Measurements from ENCODE around the gene NAALADL2. TPM values are rescaled to one million over a fixed set of nuclear protein-coding genes. Genes with fewer than 3 reads are reported as not detected.
"Not testable (repeated sequence)": the region's sequence is repeated elsewhere in the genome, so short reads cannot be mapped to it uniquely, and the experiment has no call there.

NAALADL2 gene
- total RNA-seq, 1 donor from 2014 or later = 2.4 TPM

- no peak for ATAC-seq
These were observed 218.1 kb downstream of the NAALADL2 start for GRCh38 chr3:175077216-175077615.

- no peak for ATAC-seq
These were observed 223.5 kb downstream of the NAALADL2 start for GRCh38 chr3:175082631-175083030.

GRCh38 chr3:175087128-175087527 lies 228.0 kb downstream of the NAALADL2 start:
- ATAC-seq = not testable (repeated sequence)

GRCh38 chr3:175088766-175089380 lies 229.7 kb downstream of the NAALADL2 start:
- no peak for ATAC-seq

GRCh38 chr3:175091426-175092114 lies 232.4 kb downstream of the NAALADL2 start:
- no peak for ATAC-seq

GRCh38 chr3:175093748-175094147 lies 234.6 kb downstream of the NAALADL2 start:
- ATAC-seq = no peak

- ATAC-seq = no peak
These were observed 235.2 kb downstream of the NAALADL2 start for GRCh38 chr3:175094344-175094743.

GRCh38 chr3:175098644-175099043 lies 239.5 kb downstream of the NAALADL2 start:
- ATAC-seq = no peak

GRCh38 chr3:175102161-175102560 lies 243.0 kb downstream of the NAALADL2 start:
- no peak for ATAC-seq

- no peak for ATAC-seq
These were observed 244.2 kb downstream of the NAALADL2 start for GRCh38 chr3:175103298-175103697.

- no peak for ATAC-seq
These were observed 245.9 kb downstream of the NAALADL2 start for GRCh38 chr3:175105066-175105465.

GRCh38 chr3:175107231-175107630 lies 248.1 kb downstream of the NAALADL2 start:
- ATAC-seq = no peak

- ATAC-seq = no peak
These were observed 248.9 kb downstream of the NAALADL2 start for GRCh38 chr3:175107995-175108394.

GRCh38 chr3:175108613-175109151 lies 249.5 kb downstream of the NAALADL2 start:
- ATAC-seq = no peak

- no peak for ATAC-seq
These were observed 251.9 kb downstream of the NAALADL2 start for GRCh38 chr3:175111036-175111435.

- no peak for ATAC-seq
These were observed 259.3 kb downstream of the NAALADL2 start for GRCh38 chr3:175118382-175118941.

GRCh38 chr3:175121225-175121624 lies 262.1 kb downstream of the NAALADL2 start:
- ATAC-seq = peak; percentile 52

GRCh38 chr3:175127075-175127662 lies 268.0 kb downstream of the NAALADL2 start:
- no peak for ATAC-seq

- no peak for ATAC-seq
These were observed 270.0 kb downstream of the NAALADL2 start for GRCh38 chr3:175129126-175129525.

- ATAC-seq = no peak
These were observed 270.4 kb downstream of the NAALADL2 start for GRCh38 chr3:175129571-175129970.

- ATAC-seq = not testable (repeated sequence)
These were observed 272.7 kb downstream of the NAALADL2 start for GRCh38 chr3:175131866-175132265.

- ATAC-seq = not testable (repeated sequence)
These were observed 273.6 kb downstream of the NAALADL2 start for GRCh38 chr3:175132706-175133105.

GRCh38 chr3:175144368-175144767 lies 285.2 kb downstream of the NAALADL2 start:
- ATAC-seq = no peak

All from esophagus mucosa (tissue), 1 donor.